H54 (cell line): ENCODE measurements around the gene ARFIP2.
"Not testable (repeated sequence)": the region's sequence is repeated elsewhere in the genome, so short reads cannot be mapped to it uniquely, and the experiment has no call there.

Experiments used
- DNase-seq: peaks from one replicate; pipeline ENCODE4 v3.0.0; 2011; ENCODE audit warnings: low spot score, mixed read lengths; ENCODE audit not compliant: insufficient read length
- FAIRE-seq: peaks from 3 replicates; lab custom pipeline; 2011; peaks lifted over from hg19 to GRCh38; lab: Jason Lieb, UNC
- POLR2A ChIP-seq: IDR thresholded peaks from 2 replicates; pipeline ENCODE4 v1.6.1; 2011; ENCODE audit warnings: low read depth, mild to moderate bottlenecking, low read length

ARFIP2 gene, protein sequence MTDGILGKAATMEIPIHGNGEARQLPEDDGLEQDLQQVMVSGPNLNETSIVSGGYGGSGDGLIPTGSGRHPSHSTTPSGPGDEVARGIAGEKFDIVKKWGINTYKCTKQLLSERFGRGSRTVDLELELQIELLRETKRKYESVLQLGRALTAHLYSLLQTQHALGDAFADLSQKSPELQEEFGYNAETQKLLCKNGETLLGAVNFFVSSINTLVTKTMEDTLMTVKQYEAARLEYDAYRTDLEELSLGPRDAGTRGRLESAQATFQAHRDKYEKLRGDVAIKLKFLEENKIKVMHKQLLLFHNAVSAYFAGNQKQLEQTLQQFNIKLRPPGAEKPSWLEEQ

DNA sequence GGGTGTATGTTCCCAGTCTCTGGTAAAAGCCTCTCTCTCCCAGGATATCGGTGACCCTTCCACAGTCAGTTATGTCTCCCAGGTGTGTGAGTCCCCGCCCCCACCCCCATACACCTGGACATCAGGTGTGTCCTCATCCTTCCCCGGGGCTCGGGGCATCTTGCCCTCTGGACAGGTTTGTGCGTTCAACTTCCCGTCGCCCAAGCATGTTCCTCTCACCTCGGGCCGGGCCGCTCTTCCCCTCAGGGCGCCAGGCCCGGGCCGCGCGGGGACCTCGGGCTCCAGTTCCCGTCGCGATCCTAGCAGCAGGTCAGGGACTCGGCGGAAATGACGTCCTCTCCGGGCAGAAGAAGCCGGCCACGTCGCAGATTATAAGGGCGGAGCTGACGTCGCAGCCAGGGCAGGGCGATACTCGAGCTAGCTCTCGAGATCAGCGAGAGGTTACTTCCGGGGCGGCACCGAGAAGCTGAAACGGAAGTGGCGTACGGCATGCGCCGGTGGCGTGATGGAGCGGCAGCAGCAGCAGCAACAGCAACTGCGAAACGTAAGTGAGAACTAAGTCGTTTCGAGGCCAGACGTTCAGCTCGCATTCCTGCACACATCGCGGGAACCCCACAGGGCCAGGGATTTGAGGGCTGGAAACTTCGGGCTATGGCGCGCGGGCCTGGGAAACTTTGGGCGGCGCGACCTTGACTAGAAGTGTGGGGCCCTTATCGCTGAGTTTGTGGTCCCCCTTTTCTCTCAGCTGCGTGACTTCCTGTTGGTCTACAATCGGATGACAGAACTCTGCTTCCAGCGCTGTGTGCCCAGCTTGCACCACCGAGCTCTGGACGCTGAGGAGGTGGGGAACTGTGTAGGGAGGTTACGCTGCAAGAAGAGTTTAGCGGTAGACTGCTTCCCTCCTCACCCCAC, at the start of gene ARFIP2, which contains the start of gene TIMM10B:
Gene ARFIP2, minus strand, starts transcription at position 320 of the 912 bp plus-strand sequence. CDS start 910 bp downstream, outside the sequence.
Gene TIMM10B, plus strand, starts transcription at position 490 of the 912 bp plus-strand sequence. Its CDS starts 16 bp downstream, at position 506.
- peak; percentile 94 for TF ChIP-seq POLR2A
- peak; percentile 86 for FAIRE-seq
- DNase-seq: peak; percentile 100

DNA sequence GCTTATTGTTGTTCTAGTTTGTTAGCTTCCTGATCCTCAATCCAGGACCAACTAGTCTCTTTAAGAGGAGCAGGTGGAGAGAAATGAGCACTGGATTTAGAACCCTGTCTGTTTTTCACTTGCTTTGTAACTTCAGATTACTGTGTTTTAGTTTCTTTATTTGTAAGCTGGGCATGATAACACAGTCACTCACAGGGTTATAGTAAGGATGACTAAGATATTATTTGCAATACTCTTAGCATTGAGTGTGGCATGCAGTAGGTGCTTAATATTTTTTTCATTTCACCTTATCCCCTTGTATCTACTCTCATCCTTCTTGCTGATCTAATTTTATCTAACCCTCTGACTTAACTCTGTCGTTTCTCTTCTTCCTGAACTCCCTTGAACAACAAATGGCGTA, 49.7 kb upstream of the ARFIP2 start:
- no peak for FAIRE-seq
- no peak for DNase-seq
- TF ChIP-seq POLR2A: no peak

DNA sequence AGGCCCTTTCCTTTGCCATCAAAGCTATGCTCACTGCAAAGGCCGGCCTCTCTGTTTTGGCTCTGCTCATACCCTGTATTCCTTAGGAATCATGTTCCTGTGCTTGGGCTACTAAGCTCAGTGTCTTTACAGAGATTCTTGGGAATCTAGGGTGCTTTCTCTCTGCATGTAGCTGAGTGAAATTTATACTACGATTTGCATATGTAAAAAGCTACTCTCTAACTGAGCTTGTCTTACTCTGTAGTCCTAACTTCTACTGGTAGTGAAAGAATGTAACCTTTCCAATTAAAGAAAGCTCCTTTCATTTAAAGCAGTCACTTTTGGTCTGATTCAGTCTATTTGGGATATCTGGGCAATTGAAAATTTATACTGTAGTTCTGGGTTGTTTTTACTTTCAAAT, 48.1 kb upstream of the ARFIP2 start:
- no peak for FAIRE-seq
- DNase-seq: no peak

DNA sequence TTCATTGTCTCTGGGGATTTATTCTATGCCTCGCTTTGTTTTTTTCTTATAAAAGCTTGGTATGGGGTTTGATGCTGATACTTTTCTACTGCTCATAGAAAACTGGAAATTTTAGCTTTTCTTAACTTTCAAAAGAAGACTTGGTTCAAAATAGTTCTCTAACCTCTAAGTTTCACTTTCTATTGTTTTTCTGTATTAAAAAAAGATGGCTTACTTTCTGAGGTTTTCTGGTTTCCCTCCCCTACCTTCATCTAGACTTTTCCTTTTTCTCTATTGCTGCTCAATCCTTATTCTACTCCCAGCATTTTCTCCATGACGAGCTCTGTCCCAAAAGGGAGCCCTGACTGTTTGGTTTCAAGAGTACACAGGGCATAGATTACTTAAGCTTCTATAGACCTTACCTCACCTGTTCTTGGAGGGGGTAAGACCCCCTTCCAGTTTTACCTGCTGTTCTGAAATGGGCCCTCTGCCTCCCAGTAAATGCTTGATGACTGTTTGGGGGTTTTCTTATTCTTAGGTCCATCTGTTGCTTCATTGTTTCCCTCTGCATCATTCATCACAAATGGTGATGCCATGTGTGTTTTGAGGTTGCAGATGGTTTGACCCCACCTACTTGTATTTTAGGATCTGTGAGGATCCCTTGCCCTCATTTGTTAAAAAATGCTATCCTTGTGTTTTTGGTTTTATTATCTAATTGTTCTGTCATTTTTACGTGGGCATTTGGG, 45.4 kb upstream of the ARFIP2 start:
- no peak for FAIRE-seq

More for the DNA sequence above, 48.1 kb upstream of the ARFIP2 start:
- no peak for TF ChIP-seq POLR2A

DNA sequence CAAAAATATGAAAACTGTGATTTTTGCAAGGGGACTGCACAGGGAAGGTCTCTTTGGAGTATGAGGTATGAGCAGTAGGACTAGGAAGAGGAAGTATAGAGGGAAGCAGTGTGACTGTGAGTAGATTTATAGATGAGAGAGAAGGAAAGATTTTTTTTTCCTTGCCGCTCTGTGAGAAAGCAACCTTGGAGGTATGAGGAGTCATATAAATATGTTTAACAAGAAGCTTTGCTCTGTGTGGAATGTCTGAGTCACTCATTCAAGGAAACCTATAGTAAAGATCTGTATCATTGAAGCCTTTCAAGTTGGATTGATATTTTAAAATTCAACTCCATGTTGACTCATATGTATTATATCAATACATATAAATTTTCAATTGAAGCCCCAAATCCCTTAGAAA, 42.1 kb upstream of the ARFIP2 start:
- FAIRE-seq (peak; percentile 82), DNase-seq (peak; percentile 51)
- TF ChIP-seq POLR2A: no peak

More for the DNA sequence above, 45.4 kb upstream of the ARFIP2 start:
- no peak for DNase-seq
- TF ChIP-seq POLR2A: no peak

DNA sequence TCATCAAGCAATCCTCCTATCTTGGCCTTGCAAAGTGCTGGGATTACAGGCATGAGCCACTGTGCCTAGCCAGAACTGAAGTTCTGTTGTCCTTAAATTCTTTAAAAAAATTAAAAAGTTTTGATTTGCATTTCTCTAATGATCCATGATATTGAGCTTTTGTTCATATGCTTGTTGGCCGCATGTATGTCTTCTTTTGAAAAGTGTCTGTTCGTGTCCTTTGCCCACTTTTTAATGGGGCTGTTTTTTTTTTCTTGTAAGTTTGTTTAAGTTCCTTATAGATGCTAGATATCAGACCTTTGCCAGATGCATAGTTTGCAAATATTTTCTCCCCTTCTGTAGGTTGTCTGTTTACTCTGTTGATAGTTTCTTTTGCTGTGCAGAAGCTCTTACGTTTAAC, 40.8 kb upstream of the ARFIP2 start:
- DNase-seq, FAIRE-seq: not testable (repeated sequence)

DNA sequence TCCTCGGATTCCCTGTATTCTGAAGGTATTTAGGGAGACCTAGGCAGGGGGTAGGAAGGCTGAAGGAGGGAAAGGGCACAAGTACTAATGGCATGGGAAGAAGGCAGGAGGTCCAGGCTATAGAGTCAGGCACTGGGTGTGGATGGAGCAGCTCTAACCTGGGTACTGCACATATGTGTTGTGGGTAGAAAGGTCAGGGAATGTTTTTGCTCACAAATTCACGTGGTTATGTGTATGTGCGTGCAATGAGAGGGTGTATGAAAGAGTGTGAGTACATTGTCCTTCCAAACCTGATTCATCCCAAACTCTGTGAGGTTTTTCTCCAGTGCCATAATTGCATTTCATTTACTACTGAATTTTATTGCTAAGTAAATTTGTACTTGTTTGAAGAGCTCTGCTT, 39.1 kb upstream of the ARFIP2 start:
- no peak for FAIRE-seq
- no peak for DNase-seq
- no peak for TF ChIP-seq POLR2A

DNA sequence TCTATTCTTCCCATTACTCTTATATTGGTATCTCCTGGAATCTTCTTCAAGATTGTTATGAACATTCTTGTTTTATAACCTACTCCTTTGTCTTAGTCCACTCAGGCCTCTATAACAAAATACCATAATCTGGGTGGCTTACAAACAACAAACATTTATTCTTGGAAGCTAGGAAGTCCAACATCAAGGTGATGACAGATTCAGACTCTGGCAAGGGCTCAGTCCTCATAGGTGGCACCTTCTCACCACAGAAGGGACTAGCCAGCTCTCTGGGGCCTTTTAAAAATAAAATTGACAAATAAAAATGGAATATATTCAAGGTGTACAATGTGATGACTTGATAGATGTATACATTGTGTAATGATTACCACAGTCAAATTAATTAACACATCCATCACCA, 35.7 kb upstream of the ARFIP2 start:
- no peak for FAIRE-seq
- TF ChIP-seq POLR2A: no peak
- DNase-seq: no peak

DNA sequence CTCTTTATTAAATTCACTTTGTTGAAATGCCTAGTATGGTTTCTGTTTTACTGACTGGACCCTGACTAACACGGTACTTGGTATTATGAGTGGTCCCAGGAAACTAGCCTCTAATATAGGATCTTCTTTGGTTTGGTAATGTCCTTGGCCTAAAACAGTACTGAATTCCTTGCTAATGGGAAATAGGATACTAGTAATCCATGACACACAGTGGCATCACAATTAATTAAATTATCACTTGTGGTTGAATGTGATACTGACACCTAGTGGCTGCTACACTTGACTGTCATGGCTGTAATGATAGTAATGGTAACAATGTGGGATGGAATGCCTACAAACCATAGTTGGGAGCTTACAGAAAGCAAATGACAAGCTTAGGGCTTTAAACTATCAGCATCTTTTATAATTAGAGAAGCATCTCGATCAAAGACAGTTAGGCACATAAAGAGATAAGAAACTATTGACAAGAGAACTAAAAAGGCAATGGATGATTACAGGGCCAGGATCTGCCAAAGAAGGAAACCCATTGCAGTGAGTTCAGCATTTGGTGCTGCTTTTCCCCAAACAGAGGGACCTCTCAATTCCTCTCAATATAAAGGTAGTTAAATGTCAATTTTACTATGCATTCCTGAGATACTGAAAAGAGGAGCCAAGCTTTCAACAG, 24.6 kb upstream of the ARFIP2 start:
- DNase-seq (no peak), FAIRE-seq (no peak)
- no peak for TF ChIP-seq POLR2A

DNA sequence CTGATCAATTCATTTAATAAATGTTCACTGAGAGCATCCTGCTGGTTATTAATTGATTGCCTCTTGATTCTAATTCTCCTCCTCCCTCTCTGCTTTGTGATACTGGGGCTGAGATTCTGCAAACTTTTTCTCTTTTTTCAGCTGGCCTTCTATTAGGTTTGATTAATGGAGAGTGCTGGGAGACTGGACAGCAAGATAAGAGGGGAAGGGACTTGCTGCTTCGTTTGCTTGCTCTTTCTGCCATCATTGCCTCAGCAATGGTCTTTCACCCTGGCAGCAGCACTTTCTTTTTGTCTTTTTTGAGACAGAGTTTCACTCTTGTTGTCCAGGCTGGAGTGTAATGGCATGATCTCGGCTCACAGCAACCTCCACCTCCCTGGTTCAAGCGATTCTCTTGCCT, 23.0 kb upstream of the ARFIP2 start:
- no peak for DNase-seq
- no peak for FAIRE-seq
- no peak for TF ChIP-seq POLR2A

DNA sequence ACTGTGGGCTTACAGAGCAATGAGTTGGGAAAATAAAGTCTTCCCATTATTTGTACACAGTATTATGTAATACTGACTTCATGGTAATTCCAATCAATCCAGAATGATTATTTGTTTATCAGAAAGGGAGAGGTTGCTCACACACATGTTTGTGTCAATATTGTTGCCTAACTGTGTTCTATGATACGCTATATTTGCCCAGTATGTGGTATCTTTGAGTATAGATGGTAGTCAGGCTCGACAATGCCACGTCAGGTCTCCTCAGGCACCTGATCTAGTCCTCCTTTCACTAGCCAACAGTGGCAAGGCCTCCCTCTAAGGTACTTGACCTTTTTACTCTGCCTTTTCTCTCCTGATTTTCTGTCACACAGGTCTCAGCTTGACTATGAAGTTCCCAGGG, 21.3 kb upstream of the ARFIP2 start:
- TF ChIP-seq POLR2A: no peak
- FAIRE-seq (no peak), DNase-seq (no peak)

DNA sequence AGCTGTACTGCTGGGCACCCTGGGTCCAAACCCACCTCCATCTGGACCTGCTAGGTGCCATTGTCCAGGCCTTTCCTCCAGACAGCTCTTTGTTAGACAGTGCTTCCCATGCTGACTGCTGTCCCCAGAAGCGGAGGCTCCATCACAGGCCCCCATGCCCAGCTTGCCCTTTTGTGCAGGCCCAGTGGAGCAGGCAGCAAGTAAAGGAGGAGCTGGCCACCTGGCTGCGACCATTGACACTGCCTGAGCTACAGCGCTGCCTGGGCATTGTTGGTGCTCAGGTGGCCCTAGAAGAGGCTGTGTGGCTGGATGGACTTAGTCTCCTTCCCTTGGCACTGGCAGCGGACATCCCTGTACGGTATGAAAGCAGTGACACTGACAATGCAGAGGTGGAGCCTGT, 17.4 kb upstream of the ARFIP2 start:
- no peak for DNase-seq
- no peak for FAIRE-seq

DNA sequence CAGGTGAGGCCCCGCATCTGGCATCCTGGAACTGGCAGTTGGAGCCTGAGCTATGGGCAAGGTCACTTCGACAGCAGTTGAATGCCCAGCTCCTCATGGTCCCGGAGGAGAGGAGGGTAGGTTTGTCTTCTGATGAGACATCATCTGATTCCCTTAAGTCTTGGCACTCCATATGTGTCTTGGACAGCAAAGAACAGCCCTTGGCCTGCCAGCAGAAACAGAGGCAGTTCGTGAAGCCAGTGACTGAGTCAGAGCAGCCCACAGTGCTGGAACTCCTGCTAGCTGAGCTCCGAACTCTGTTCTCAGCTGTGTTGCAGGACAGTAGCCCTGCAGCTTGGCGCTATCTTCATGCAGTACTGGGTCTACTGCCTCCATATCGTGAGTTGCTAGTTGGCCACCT, 17.0 kb upstream of the ARFIP2 start:
- no peak for FAIRE-seq
- no peak for DNase-seq
- no peak for TF ChIP-seq POLR2A

More for the DNA sequence above, 17.4 kb upstream of the ARFIP2 start:
- TF ChIP-seq POLR2A: no peak
